Measurements from ENCODE around the gene TMEM151B. TPM values are rescaled to one million over a fixed set of nuclear protein-coding genes. Genes with fewer than 3 reads are reported as not detected.
A peak's percentile ranks its signal among the peaks of the same experiment; 100 is the strongest.

The TMEM151B gene
- total and polyA plus RNA-seq, 9 of the 15 experiments (the other 6 are each of a cell fraction or from before 2014, with no cell fraction given) = not detected

GRCh38 chr6:44247338-44248302 lies 22.6 kb upstream of the TMEM151B start (continued):
- TF ChIP-seq POLR2G (IDR thresholded peaks at IDR 0.05; ENCODE audit: low read depth, low read length) (peak; percentile 99), NELFE (IDR thresholded peaks at IDR 0.05; ENCODE audit: insufficient read depth, insufficient read length) (no peak), SREBF1 (IDR thresholded peaks at IDR 0.05; ENCODE audit: borderline replicate concordance, low read depth, low read length) (no peak; the same call in 1 of the 2 replicates), MITF (IDR thresholded peaks at IDR 0.05) (no peak), THRA (IDR thresholded peaks at IDR 0.05) (no peak), ZNF224 (CRISPR knock-in tag; IDR thresholded peaks at IDR 0.05) (0 out of 2 replicates have a peak, but pooled peaks have one; percentile 3), ZHX1 (conservative IDR thresholded peaks at IDR 0.05; ENCODE audit: low read length) (no peak), SMAD4 (CRISPR knock-in tag; conservative IDR thresholded peaks at IDR 0.05) (peak; percentile 44), MBD2 (IDR thresholded peaks at IDR 0.05; ENCODE audit: borderline replicate concordance, low read depth) (no peak; the same call in 1 of the 2 replicates), KDM2B (CRISPR knock-in tag; IDR thresholded peaks at IDR 0.05) (0 out of 2 replicates have a peak, but pooled peaks have one; percentile 54), PHF21A (IDR thresholded peaks at IDR 0.05; ENCODE audit: borderline replicate concordance, low read depth) (no peak), GTF3C2 (IDR thresholded peaks at IDR 0.05; ENCODE audit: borderline replicate concordance, extremely low read depth, insufficient read length) (no peak), MAX (CRISPR knock-in tag; IDR thresholded peaks at IDR 0.05) (peak; percentile 96), SAFB (IDR thresholded peaks at IDR 0.05; ENCODE audit: borderline replicate concordance, low read depth, low read length) (no peak), VEZF1 (CRISPR knock-in tag; IDR thresholded peaks at IDR 0.05) (peak; percentile 94)

Data from K562 (cell line).